ENCODE results near the gene HTR2A.

DNA sequence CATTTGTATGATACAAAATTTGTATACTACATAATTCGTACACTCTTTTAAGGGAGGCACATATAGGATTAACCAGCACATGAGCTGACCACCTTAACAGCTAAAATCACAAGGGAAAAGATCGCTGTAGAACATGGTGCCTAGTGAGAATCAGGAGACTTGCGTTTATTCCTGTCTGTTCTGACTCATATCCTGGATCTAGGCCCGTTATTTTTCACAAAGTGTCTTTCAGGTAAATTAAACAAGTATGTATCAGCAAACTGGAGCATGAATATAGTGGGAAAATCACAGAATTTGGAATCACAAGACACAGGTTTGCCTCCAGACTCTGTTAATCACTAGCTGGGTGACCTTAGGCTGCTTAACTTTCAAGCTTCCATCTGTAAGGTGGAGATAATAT, 52.4 kb downstream of the HTR2A start:
- TF ChIP-seq, protein P1, sequence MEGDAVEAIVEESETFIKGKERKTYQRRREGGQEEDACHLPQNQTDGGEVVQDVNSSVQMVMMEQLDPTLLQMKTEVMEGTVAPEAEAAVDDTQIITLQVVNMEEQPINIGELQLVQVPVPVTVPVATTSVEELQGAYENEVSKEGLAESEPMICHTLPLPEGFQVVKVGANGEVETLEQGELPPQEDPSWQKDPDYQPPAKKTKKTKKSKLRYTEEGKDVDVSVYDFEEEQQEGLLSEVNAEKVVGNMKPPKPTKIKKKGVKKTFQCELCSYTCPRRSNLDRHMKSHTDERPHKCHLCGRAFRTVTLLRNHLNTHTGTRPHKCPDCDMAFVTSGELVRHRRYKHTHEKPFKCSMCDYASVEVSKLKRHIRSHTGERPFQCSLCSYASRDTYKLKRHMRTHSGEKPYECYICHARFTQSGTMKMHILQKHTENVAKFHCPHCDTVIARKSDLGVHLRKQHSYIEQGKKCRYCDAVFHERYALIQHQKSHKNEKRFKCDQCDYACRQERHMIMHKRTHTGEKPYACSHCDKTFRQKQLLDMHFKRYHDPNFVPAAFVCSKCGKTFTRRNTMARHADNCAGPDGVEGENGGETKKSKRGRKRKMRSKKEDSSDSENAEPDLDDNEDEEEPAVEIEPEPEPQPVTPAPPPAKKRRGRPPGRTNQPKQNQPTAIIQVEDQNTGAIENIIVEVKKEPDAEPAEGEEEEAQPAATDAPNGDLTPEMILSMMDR (IDR thresholded peaks at IDR 0.05) = no peak
- TF ChIP-seq POLR2A (IDR thresholded peaks at IDR 0.05) = no peak

All from lower leg skin (tissue), 3 donors.